Gastroesophageal sphincter (tissue), 4 donors: ENCODE data around the gene ESR2. TPM values are rescaled to one million over a fixed set of nuclear protein-coding genes. Genes with fewer than 3 reads are reported as not detected.
"Not testable (repeated sequence)": the region's sequence is repeated elsewhere in the genome, so short reads cannot be mapped to it uniquely, and the experiment has no call there.

Experiments used
- ATAC-seq: fragments of 150-250 bp; one replicate; pipeline ENCODE4 v1.9.1; 2016; ENCODE audit warnings: mild to moderate bottlenecking, moderate library complexity
- H3K27ac ChIP-seq, 4 donors: fragments of 200-600 bp; sonication (generic) in 3 of 4; 1 replicate in 3 of 4; 2 replicates in 1 of 4; pipeline ENCODE4 v1.5.1; 2016 to 2019
- H3K27me3 ChIP-seq: fragments of 200-600 bp; sonication (generic); one replicate; pipeline ENCODE4 v1.5.1; 2019
- H3K36me3 ChIP-seq, 2 donors: fragments of 200-600 bp; sonication (generic); one replicate each; pipeline ENCODE4 v1.5.1; 2019; ENCODE audit warnings: control low read depth in 1 of 2
- H3K4me1 ChIP-seq, 3 donors: fragments of 200-600 bp; sonication (generic); 1 replicate in 2 of 3; 2 replicates in 1 of 3; pipeline ENCODE4 v1.5.1; 2016 to 2019; ENCODE audit warnings: control low read depth in 2 of 3
- H3K4me3 ChIP-seq, 2 donors: fragments of 200-600 bp; sonication (generic); one replicate each; pipeline ENCODE4 v1.5.1; 2019; ENCODE audit warnings: mild to moderate bottlenecking in 1 of 2, moderate library complexity in 1 of 2
- H3K9me3 ChIP-seq, 3 donors: fragments of 200-600 bp; sonication (generic); one replicate each; pipeline ENCODE4 v1.5.1; 2017 to 2019; ENCODE audit warnings: control low read depth in 2 of 3
- CTCF ChIP-seq, 4 experiments: fragments of 200-600 bp in 2 of 4; fragments of 450-650 bp in 2 of 4; sonication (generic) in 1 of 4; IDR thresholded peaks; one replicate each; pipeline ENCODE4 v1.5.1; 2017 to 2019; ENCODE audit warnings: antibody characterized with exemption in 4 of 4, mild to moderate bottlenecking in 2 of 4, moderate library complexity in 2 of 4
- EP300 ChIP-seq: sonication (generic); formaldehyde crosslinking; IDR thresholded peaks from one replicate; pipeline ENCODE4 v1.6.1; 2017; ENCODE audit warnings: antibody characterized with exemption, mild to moderate bottlenecking
- POLR2A ChIP-seq, 2 donors: fragments of 450-650 bp; IDR thresholded peaks; one replicate each; pipeline ENCODE4 v1.6.1; 2017; ENCODE audit warnings: antibody characterized with exemption in 2 of 2, mild to moderate bottlenecking in 2 of 2, moderate library complexity in 1 of 2
- POLR2AphosphoS5 ChIP-seq: sonication (generic); formaldehyde crosslinking; IDR thresholded peaks from one replicate; pipeline ENCODE4 v1.6.1; 2017; ENCODE audit warnings: antibody characterized with exemption
- WGBS, 2 donors: methylation state at CpG; one replicate each; pipeline ENCODE4 v1.1.5; 2018; ENCODE audit warnings: low coverage in 1 of 2; 5-methylcytosine and 5-hydroxymethylcytosine counted together
- total RNA-seq, 4 donors: library from RNA; depleted of rRNA; stranded (reverse); fragments of >200 nt; gene quantifications; one replicate each; pipeline ENCODE4 v1.1.0, GENCODE V29; 2016

Gene ESR2
- total RNA-seq, 4 donors from 2014 or later: 0.23 to 2.5 (median 0.40) TPM; not detected in 1

DNA sequence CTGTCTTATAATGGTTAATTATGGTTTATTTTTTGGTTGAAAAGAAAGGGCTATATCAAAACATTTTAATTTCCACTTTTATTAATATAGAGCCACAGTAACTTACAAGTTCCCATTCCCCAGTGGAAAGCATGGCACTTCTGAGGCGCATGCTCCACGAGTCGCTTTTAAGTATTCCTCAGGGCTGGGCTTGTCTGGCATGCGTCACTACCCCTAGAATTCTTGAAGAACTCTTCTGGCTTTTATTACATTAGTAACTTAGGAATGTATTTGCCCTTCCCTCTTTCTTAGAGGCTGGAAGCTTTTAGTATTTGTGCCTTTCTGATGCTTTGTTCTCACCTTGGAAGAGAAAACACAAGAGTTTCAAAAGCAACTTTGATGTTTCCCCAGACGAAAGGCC is 81.1 kb downstream of the ESR2 start:
- TF ChIP-seq EP300 (no peak), POLR2AphosphoS5 (no peak), POLR2A (IDR thresholded peaks at IDR 0.05) (no peak), CTCF (IDR thresholded peaks at IDR 0.05) (no peak)
- no peak overlapping the region for H3K4me3 ChIP-seq
- no peak overlapping the region for H3K27ac ChIP-seq
- ATAC-seq: no peak
- 88 to 91% methylated on average over 5 of the region's 5 CpGs for WGBS, 2 donors
- peaks cover 3 to 100% of the 10 kb centered on the region in 2 donors for H3K36me3 ChIP-seq
- peaks cover 0 to 15% (median 0%) of the 10 kb centered on the region in 3 donors for H3K4me1 ChIP-seq
- H3K9me3 ChIP-seq: no peaks in the 10 kb centered on the region
- H3K27me3 ChIP-seq: no peaks in the 10 kb centered on the region

- TF ChIP-seq CTCF (IDR thresholded peaks at IDR 0.05): no peak
- TF ChIP-seq EP300: no peak
- no peak for TF ChIP-seq POLR2AphosphoS5
- TF ChIP-seq POLR2A (IDR thresholded peaks at IDR 0.05): no peak
- WGBS, 2 donors: 100% methylated on average over 2 of the region's 8 CpGs; no CpG with 5 or more reads in 1 of the 2 donors
- no peaks in the 10 kb centered on the region for H3K9me3 ChIP-seq
- H3K36me3 ChIP-seq: peaks cover 3 to 99% of the 10 kb centered on the region in 2 donors
- peaks cover 0 to 15% (median 0%) of the 10 kb centered on the region in 3 donors for H3K4me1 ChIP-seq
- no peaks in the 10 kb centered on the region for H3K27me3 ChIP-seq
- H3K4me3 ChIP-seq: no peak overlapping the region
- no peak overlapping the region for H3K27ac ChIP-seq
- ATAC-seq: no peak
Measured at GRCh38 chr14:64212666-64213065, 81.5 kb downstream of the ESR2 start.

GRCh38 chr14:64210912-64211311 is 83.3 kb downstream of the ESR2 start:
- WGBS, 2 donors: 90 to 91% methylated on average over 4 to 5 of the region's 6 CpGs
- H3K9me3 ChIP-seq, ATAC-seq, H3K27ac ChIP-seq, H3K27me3 ChIP-seq, H3K4me3 ChIP-seq: not testable (repeated sequence)
- Histone ChIP-seq H3K36me3 (peaks cover 3 to 81% of the 10 kb centered on the region in 2 donors), H3K4me1 (peaks cover 0 to 15% (median 0%) of the 10 kb centered on the region in 3 donors)

GRCh38 chr14:64210216-64210615 is 84.0 kb downstream of the ESR2 start:
- no peak for ATAC-seq
- Histone ChIP-seq H3K4me1 (peaks cover 0 to 15% (median 0%) of the 10 kb centered on the region in 3 donors), H3K27me3 (no peaks in the 10 kb centered on the region), H3K36me3 (peaks cover 3 to 74% of the 10 kb centered on the region in 2 donors), H3K4me3 (no peak overlapping the region), H3K27ac (peak overlapping the region in 2 of 4 donors; percentile 21 to 42), H3K9me3 (no peaks in the 10 kb centered on the region)
- WGBS, 2 donors: 90 to 95% methylated on average over 7 of the region's 12 CpGs
- TF ChIP-seq POLR2A (IDR thresholded peaks at IDR 0.05): no peak
- no peak for TF ChIP-seq POLR2AphosphoS5
- no peak for TF ChIP-seq CTCF (IDR thresholded peaks at IDR 0.05)
- TF ChIP-seq EP300: no peak

GRCh38 chr14:64209444-64210131 is 84.6 kb downstream of the ESR2 start:
- TF ChIP-seq POLR2AphosphoS5 (peak; percentile 53), POLR2A (IDR thresholded peaks at IDR 0.05) (no peak)
- Histone ChIP-seq H3K9me3 (no peaks in the 10 kb centered on the region), H3K27me3 (no peaks in the 10 kb centered on the region), H3K36me3 (peaks cover 3 to 68% of the 10 kb centered on the region in 2 donors), H3K4me3 (no peak overlapping the region), H3K4me1 (peaks cover 0 to 15% (median 0%) of the 10 kb centered on the region in 3 donors), H3K27ac (peak overlapping the region in 3 of 4 donors; percentile 21 to 42 (median 37))
- WGBS, 2 donors: 40 to 67% methylated on average over 1 to 3 of the region's 21 CpGs
- peak; percentile 71 for ATAC-seq

DNA sequence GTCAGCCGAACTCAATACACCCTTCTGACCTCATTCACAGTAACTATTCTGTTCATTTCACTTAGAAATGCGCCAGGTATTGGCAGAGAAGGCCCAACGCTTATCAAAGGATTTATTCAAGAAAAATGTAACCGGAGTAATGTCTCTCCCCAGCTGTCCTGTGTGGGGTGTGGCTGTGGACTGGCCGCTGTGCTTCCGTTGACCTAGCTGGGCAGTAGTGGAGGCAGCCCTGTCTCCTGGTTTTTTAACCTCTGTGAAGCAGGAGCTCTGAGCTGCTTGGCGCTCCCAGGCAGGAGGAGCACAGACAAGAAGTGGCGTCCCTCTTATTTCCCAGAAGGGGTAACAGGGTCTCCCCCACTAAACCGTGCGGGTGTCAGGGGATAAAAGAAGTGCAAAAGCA is 85.2 kb downstream of the ESR2 start:
- no peak for TF ChIP-seq POLR2AphosphoS5
- TF ChIP-seq CTCF (IDR thresholded peaks at IDR 0.05): no peak
- TF ChIP-seq POLR2A (IDR thresholded peaks at IDR 0.05): no peak
- TF ChIP-seq EP300: no peak
- peaks cover 0 to 15% (median 0%) of the 10 kb centered on the region in 3 donors for H3K4me1 ChIP-seq
- no peaks in the 10 kb centered on the region for H3K9me3 ChIP-seq
- H3K27me3 ChIP-seq: no peaks in the 10 kb centered on the region
- peaks cover 0 to 65% of the 10 kb centered on the region in 2 donors for H3K36me3 ChIP-seq
- no peak for ATAC-seq
- WGBS, 2 donors: 83 to 93% methylated on average over 1 to 6 of the region's 10 CpGs
- H3K4me3 ChIP-seq: no peak overlapping the region
- peak overlapping the region in 3 of 4 donors; percentile 21 to 42 (median 37) for H3K27ac ChIP-seq
